Measurements from ENCODE around the gene CHML.

DNA sequence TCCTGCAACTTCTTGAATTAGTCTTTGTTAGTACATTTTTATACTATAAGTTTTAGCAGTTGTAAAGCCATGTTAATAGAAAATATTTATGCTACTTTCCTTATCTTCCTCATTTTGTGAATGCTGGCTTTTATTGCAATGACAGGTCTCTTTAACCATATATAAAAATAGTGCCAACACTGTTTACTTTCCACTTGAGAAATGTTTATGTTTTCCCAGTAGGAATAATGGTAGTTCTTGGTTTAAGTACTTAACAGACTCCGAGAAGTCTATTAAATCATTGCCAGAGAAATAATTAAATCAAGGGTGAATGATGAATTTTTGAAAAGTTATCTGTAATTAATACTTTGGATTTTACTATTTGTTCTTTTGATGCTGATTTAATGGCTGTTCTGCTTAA is 9.7 kb downstream of the CHML start:
- no peak for TF ChIP-seq ZNF248 (tag by site-specific recombination; IDR thresholded peaks at IDR 0.05)
- TF ChIP-seq ZNF555 (tag by site-specific recombination; conservative IDR thresholded peaks at IDR 0.05): no peak
- no peak for TF ChIP-seq YY1 (tag by site-specific recombination; IDR thresholded peaks at IDR 0.05)
- TF ChIP-seq, protein P1, sequence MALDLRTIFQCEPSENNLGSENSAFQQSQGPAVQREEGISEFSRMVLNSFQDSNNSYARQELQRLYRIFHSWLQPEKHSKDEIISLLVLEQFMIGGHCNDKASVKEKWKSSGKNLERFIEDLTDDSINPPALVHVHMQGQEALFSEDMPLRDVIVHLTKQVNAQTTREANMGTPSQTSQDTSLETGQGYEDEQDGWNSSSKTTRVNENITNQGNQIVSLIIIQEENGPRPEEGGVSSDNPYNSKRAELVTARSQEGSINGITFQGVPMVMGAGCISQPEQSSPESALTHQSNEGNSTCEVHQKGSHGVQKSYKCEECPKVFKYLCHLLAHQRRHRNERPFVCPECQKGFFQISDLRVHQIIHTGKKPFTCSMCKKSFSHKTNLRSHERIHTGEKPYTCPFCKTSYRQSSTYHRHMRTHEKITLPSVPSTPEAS (tag by site-specific recombination; IDR thresholded peaks at IDR 0.05): no peak
- TF ChIP-seq KLF9 (tag by site-specific recombination; IDR thresholded peaks at IDR 0.05; ENCODE audit: low read depth): no peak
- TF ChIP-seq, protein P2, sequence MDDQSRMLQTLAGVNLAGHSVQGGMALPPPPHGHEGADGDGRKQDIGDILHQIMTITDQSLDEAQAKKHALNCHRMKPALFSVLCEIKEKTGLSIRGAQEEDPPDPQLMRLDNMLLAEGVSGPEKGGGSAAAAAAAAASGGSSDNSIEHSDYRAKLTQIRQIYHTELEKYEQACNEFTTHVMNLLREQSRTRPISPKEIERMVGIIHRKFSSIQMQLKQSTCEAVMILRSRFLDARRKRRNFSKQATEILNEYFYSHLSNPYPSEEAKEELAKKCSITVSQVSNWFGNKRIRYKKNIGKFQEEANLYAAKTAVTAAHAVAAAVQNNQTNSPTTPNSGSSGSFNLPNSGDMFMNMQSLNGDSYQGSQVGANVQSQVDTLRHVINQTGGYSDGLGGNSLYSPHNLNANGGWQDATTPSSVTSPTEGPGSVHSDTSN (CRISPR knock-in tag; IDR thresholded peaks at IDR 0.05): no peak
- TF ChIP-seq ZNF530 (tag by site-specific recombination; IDR thresholded peaks at IDR 0.05; ENCODE audit: low read depth): no peak
- no peak for TF ChIP-seq GLI2 (tag by site-specific recombination; IDR thresholded peaks at IDR 0.05; ENCODE audit: borderline replicate concordance, low read depth)
- TF ChIP-seq, protein P3, sequence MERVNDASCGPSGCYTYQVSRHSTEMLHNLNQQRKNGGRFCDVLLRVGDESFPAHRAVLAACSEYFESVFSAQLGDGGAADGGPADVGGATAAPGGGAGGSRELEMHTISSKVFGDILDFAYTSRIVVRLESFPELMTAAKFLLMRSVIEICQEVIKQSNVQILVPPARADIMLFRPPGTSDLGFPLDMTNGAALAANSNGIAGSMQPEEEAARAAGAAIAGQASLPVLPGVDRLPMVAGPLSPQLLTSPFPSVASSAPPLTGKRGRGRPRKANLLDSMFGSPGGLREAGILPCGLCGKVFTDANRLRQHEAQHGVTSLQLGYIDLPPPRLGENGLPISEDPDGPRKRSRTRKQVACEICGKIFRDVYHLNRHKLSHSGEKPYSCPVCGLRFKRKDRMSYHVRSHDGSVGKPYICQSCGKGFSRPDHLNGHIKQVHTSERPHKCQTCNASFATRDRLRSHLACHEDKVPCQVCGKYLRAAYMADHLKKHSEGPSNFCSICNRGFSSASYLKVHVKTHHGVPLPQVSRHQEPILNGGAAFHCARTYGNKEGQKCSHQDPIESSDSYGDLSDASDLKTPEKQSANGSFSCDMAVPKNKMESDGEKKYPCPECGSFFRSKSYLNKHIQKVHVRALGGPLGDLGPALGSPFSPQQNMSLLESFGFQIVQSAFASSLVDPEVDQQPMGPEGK (tag by site-specific recombination; IDR thresholded peaks at IDR 0.05): no peak

Measured in HEK293 (cell line).